Hepatocyte (in vitro differentiated cells): Measurements from ENCODE around the gene P2RX1.

Experiments
- EZH2 ChIP-seq: fragments of 200-600 bp; sonication (generic); IDR thresholded peaks from 2 replicates; pipeline ENCODE4 v1.6.1; 2016; ENCODE audit warnings: antibody characterized with exemption, mild to moderate bottlenecking, borderline replicate concordance
- TF ChIP-seq, protein P1 (sequence below): fragments of 200-600 bp; sonication (generic); IDR thresholded peaks from 2 replicates; pipeline ENCODE4 v1.5.1; 2016; ENCODE audit warnings: antibody characterized with exemption, mild to moderate bottlenecking; ENCODE audit not compliant: poor library complexity

DNA sequence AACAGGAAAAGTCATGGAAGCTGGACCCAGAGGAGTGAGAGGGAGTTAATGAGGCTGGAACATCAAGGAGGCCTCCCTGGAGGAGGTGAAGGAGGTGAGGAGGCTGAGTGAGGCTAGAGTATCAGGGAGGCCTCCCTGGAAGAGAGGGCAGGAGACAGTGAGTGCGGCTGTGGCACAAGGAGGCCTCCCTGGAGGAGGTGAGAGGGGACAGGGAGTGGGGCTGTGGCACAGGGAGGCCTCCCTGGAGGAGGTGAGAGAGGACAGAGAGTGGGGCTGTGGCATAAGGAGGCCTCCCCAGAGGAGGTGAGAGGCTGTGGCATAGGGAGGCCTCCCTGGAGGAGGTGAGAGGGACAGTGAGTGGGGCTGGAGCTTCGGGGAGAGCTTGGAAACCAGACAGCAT lies 28.9 kb downstream of the P2RX1 start:
- TF ChIP-seq, protein P1, sequence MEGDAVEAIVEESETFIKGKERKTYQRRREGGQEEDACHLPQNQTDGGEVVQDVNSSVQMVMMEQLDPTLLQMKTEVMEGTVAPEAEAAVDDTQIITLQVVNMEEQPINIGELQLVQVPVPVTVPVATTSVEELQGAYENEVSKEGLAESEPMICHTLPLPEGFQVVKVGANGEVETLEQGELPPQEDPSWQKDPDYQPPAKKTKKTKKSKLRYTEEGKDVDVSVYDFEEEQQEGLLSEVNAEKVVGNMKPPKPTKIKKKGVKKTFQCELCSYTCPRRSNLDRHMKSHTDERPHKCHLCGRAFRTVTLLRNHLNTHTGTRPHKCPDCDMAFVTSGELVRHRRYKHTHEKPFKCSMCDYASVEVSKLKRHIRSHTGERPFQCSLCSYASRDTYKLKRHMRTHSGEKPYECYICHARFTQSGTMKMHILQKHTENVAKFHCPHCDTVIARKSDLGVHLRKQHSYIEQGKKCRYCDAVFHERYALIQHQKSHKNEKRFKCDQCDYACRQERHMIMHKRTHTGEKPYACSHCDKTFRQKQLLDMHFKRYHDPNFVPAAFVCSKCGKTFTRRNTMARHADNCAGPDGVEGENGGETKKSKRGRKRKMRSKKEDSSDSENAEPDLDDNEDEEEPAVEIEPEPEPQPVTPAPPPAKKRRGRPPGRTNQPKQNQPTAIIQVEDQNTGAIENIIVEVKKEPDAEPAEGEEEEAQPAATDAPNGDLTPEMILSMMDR, result no peak
- TF ChIP-seq EZH2, result no peak
